GM18907 (cell line): ENCODE data around the gene ASPRV1.
"Not testable (repeated sequence)": the region's sequence is repeated elsewhere in the genome, so short reads cannot be mapped to it uniquely, and the experiment has no call there.

Source experiments
- ATAC-seq: cut with Tn5 transposase; IDR thresholded peaks from one replicate; pipeline ENCODE4 v1.9.1; 2021; ENCODE audit warnings: mild to moderate bottlenecking, moderate library complexity; ENCODE audit not compliant: unreplicated experiment

ASPRV1 gene

GRCh38 chr2:69961496-69961895 is at the start of gene ASPRV1:
Gene ASPRV1 (minus strand): TSS chr2:69961631. CDS start chr2:69961436, 195 bp downstream.
- ATAC-seq: no peak

GRCh38 chr2:70010576-70011111 is 49.2 kb upstream of the ASPRV1 start:
- ATAC-seq: no peak

- ATAC-seq: no peak
Measured at GRCh38 chr2:70009762-70010575, 48.5 kb upstream of the ASPRV1 start.

DNA sequence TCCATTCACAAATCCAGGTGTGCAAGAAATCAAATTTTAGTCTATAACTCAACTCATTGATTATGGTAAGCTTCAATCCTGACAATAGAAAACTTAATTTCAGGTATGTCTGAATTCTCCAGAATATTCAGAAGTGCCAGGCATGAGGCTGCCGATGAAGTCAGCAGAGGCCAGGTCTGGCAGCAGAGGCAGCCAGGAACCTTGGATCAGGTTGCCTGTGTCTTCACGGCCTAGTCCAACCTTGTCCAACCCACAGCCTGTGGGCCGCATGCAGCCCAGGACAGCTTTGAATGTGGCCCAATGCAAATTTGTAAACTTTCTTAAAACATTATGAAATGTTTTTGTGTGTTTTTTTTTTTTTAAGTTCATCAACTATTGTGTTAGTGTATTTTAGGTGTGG is 46.9 kb upstream of the ASPRV1 start:
- ATAC-seq: no peak

DNA sequence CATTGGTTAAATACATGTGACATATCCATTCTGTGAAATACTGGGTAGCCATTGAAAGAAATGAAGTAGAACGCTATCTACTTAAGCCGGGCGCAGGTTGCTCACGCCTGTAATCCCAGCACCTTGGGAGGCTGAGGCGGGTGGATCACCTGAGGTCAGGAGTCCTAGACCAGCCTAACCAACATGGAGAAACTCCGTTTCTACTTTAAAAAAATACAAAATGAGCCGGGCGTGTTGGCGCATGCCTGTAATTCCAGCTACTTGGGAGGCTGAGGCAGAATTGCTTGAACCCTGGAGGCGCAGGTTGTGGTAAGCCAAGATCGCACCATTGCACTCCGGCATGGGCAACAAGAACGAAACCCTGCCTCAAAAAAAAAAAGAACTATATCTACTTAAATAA is 45.7 kb upstream of the ASPRV1 start:
- ATAC-seq: no peak

DNA sequence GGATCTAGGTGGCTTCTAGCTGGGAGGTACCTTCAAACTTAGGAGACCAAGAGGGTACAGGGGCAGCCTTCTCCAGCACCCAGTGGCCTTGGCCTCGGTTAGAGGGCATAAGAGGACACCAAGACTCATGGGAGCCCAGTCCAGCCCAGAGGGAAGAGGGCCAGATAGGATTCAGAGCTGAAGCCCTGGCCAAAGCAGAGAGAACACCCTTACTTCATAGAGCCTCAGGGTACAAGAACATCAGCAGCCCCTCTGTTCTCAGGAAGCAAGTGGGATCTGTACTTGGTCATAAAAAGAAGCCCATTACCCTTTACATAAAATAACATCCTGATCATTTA is 45.0 kb upstream of the ASPRV1 start:
- ATAC-seq: no peak

DNA sequence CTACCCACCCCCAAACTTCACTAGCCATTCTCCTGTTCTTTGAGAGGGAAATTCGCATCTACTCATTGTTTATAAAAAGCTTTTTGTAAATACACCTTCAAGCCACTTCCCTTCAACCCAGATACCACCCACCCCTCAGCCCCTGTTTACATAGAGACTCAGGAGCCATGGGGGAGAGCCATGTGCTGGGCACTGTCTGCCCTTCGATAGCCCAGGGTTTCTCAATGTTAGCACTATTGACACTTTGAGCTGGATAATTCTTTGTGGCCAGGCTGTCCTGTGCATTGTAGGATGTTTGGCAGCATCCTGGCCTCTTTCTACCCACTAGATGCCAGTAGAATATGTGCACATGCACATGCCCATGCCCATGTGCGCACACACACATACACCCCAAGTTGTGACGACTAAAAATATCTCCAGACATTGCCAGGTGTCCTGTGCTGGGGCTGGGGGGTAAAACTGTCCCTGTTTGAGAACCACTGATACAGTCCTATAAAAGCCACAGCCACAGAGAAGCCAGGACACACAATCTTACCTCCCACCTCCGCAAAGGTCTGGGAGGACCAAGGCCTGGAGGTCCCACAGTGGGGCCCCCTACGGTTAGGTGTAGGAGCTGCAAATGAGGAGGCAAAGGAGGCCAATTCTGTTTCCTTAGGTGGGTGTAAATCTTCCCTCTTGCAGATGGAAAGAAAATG is 44.5 kb upstream of the ASPRV1 start:
- ATAC-seq: no peak

DNA sequence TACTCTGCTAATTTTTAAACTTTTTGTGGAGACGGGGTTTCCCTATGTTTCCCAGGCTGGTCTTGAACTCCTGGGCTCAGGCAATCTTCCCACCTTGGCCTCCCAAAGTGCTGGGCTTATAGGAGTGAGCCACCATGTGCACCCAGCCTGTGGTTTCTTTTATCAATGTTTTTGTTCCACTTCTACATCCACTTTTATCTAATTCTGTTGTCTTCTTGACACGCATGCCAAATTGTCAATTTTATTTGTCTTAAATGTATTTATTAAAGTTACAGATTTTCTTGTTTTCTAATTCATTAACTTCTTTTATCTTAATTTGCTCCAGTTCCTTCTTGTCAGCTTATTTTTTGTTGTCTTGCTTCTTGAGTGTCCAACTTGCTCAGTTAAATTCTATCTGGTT is 43.8 kb upstream of the ASPRV1 start:
- ATAC-seq: no peak

DNA sequence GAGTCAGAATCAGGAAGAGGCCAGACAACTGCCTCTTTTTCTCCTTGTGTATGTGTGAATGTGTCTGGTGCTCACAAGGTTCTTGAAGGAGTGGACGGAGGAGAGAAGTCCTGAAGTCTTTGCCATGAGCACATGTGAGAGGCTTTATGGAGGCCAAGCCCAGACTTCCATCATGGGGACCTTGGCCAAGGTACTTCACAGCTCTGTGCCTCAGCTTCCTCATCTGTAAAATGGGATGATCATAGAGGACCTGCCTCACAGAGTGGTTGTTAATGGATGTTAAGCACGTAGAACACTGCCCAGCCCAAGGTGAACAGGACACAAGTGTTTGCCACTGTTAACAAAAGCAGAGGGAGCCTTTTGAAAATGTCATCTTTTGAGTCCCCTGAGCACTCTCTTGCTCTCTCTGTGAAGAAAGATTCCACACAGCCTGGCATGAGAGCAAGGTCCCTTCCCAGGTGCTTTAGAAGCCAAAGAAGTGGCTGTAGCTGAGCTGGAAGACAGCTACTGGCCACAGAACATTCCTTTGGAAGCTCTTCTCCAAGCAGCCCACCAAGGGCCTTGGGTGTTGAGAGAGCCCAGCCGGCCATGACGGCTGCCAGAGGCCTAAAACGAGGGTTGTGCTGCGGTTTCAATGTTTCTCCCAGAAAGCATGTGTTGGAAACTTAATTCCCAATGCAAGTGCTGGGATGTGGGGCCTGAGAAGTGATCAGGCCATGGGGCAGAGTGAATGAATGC is 41.8 kb upstream of the ASPRV1 start:
- ATAC-seq: no peak

GRCh38 chr2:70002241-70002899 is 40.9 kb upstream of the ASPRV1 start:
- no peak for ATAC-seq

- ATAC-seq: not testable (repeated sequence)
Measured at GRCh38 chr2:70000529-70000928, 39.1 kb upstream of the ASPRV1 start.

DNA sequence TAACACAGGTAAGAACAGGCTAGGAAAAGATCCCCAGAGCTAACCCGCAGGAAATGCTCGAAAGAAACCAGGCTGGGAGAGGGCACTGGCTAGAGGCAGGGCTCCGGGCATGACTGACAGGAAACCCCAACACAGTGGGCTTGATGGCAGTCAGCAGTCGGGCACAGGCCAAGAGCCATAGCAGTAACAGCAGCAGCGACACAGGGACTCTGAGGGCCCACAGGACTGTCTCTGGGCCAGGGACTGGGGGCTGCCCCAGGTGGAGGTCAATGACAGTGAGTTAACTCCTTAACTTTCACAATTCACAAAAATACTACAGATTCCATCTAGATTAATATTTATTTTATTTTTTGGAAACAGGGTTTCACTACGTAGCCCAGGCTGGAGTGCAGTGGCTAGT is 37.3 kb upstream of the ASPRV1 start:
- ATAC-seq: no peak

DNA sequence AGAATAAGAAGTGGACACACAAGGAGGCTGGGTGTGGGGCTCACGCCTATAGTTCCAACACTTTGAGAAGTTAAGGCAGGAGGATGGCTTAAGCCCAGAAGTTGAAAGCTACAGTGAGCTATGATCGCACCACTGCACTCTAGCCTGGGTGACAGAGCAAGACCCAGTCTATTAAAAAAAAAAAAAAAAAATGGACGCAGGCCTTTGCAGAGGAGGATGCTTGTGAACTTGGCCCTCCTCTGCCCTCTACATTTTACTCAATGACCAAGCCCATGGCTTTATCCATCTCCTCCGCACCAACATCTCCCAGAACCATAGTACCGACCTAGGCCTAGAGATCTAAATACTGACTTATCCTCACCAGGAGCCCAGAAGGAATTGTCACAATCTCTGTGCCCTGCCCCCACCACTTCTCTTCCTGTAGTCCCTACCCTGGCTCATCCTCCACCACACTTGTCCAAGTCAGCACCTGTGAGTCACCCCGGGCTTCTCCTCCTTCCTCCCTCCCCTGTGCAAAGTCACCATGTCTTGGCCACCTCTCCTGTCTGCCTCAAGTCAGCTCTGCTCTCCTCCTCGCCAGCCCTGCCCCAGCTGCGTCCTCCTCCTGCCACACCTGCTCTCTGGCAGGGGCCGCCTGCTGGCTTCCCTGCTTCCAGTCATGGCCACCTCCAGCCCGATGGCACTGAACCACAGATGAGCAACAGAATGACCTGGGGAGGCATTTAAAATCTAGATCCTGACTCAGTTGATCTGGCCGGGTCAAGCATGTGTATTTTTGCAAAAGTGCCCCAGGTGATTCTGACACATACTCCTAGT is 35.8 kb upstream of the ASPRV1 start:
- no peak for ATAC-seq

- ATAC-seq: no peak
Measured at GRCh38 chr2:69995511-69995910, 34.1 kb upstream of the ASPRV1 start.

DNA sequence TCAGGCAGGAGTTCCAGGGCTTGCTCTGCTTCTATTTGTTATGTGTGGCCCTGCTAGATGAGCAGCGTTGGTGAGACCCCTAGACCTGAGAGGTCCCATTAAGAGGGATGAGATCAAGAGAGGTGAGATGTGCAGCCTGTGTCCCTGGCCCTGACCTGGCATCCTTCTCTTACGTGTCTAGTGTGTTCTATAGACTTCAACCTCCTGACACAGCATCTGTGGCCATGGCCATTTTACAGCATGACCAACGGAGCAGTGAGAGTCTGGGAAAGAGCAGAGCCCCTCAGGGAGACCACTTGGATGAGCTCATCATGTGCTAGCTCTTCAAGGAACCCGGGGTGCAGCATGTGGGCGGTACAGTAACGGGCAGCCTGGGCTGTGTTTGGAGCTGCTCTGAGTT is 32.7 kb upstream of the ASPRV1 start:
- ATAC-seq: no peak

DNA sequence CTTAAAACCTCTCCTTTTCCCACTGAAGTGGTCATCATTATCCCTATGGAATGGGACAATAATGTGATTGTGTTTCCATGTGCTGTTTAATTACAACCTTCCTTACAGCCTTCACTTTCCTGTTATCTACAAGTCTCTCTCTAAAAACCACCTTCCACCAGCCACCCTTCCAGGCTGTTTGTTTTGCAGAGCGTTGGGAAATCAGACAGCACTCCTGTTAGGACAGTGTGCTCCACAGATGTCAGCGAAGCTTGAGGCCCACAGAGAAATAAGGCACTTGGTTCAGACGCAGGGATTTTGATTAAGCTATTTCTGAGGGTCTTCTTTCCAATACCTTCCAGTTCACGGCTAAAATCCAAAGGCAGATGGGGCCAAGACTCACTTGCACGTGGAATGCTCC is 32.3 kb upstream of the ASPRV1 start:
- ATAC-seq: no peak

DNA sequence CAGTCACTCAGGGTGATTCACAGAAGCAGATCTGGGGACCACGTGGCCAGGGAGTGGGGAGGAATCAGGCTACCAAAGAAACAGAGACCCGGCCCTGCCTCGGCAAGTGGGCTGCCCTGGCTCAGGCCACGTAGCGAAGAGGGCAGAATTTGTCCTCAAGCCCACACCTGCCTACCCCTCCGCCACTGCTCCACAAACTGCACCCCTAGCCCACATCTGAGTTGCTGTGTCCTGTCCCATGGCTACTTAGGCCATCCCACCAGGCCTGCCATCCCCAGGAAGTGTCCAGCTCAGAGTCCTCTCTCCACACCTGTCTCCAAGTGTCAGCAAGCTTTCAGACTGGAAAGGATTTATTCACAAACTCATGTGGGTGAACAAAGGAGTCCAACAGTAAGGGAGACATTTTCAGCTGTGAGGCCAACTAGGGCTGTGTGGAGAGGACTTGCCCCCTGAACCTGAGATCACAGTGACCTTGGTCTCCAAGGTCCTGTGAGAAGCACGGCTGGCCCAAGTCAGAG is 31.7 kb upstream of the ASPRV1 start:
- ATAC-seq: no peak

- ATAC-seq: no peak
Measured at GRCh38 chr2:69992310-69993047, 31.0 kb upstream of the ASPRV1 start.

- ATAC-seq: no peak
Measured at GRCh38 chr2:69989441-69990105, 28.1 kb upstream of the ASPRV1 start.
